ENCODE data around the gene UGT1A3.
"Not testable (repeated sequence)": the region's sequence is repeated elsewhere in the genome, so short reads cannot be mapped to it uniquely, and the experiment has no call there.

The UGT1A3 gene

GRCh38 chr2:233745073-233745755, 16.4 kb downstream of the UGT1A3 start:
- DNase-seq (ENCODE audit: low spot score) = no peak
- POLR2A ChIA-PET (ENCODE audit: low non-redundant PET) = no interaction called here
- CTCF ChIA-PET = no interaction called here
- TF ChIP-seq CTCF (conservative IDR thresholded peaks at IDR 0.05; ENCODE audit: low read depth) = no peak
- H3K27ac ChIP-seq = no peak overlapping the region

- CTCF ChIA-PET = interaction anchor here (0.6 kb wide), 1 partner anchor 266 kb away, joined by 5 read pairs; no protein-coding TSS in a partner anchor
- POLR2A ChIA-PET (ENCODE audit: low non-redundant PET); H3K27ac ChIP-seq: not testable (repeated sequence)
Measured at GRCh38 chr2:233745838-233746237, 17.0 kb downstream of the UGT1A3 start.

GRCh38 chr2:233746475-233747282, 17.8 kb downstream of the UGT1A3 start:
- DNase-seq (ENCODE audit: low spot score) = no peak
- H3K27ac ChIP-seq = no peak overlapping the region
- no peak for TF ChIP-seq CTCF (conservative IDR thresholded peaks at IDR 0.05; ENCODE audit: low read depth)
- ChIA-PET CTCF (interaction anchor here (0.6 kb wide), 1 partner anchor 265 kb away, joined by 5 read pairs; no protein-coding TSS in a partner anchor), POLR2A (ENCODE audit: low non-redundant PET) (no interaction called here)

More at GRCh38 chr2:233745838-233746237, 17.0 kb downstream of the UGT1A3 start:
- not testable (repeated sequence) for DNase-seq (ENCODE audit: low spot score)

GRCh38 chr2:233747283-233747544, 18.4 kb downstream of the UGT1A3 start:
- no peak overlapping the region for H3K27ac ChIP-seq
- TF ChIP-seq CTCF (conservative IDR thresholded peaks at IDR 0.05; ENCODE audit: low read depth) = no peak
- ChIA-PET CTCF (no interaction called here), POLR2A (ENCODE audit: low non-redundant PET) (no interaction called here)
- no peak for DNase-seq (ENCODE audit: low spot score)

GRCh38 chr2:233750689-233751088, 21.8 kb downstream of the UGT1A3 start:
- H3K27ac ChIP-seq; CTCF ChIA-PET; POLR2A ChIA-PET (ENCODE audit: low non-redundant PET); DNase-seq (ENCODE audit: low spot score): not testable (repeated sequence)

GRCh38 chr2:233751212-233752009, 22.6 kb downstream of the UGT1A3 start:
- H3K27ac ChIP-seq; CTCF ChIA-PET; DNase-seq (ENCODE audit: low spot score); POLR2A ChIA-PET (ENCODE audit: low non-redundant PET): not testable (repeated sequence)

DNA sequence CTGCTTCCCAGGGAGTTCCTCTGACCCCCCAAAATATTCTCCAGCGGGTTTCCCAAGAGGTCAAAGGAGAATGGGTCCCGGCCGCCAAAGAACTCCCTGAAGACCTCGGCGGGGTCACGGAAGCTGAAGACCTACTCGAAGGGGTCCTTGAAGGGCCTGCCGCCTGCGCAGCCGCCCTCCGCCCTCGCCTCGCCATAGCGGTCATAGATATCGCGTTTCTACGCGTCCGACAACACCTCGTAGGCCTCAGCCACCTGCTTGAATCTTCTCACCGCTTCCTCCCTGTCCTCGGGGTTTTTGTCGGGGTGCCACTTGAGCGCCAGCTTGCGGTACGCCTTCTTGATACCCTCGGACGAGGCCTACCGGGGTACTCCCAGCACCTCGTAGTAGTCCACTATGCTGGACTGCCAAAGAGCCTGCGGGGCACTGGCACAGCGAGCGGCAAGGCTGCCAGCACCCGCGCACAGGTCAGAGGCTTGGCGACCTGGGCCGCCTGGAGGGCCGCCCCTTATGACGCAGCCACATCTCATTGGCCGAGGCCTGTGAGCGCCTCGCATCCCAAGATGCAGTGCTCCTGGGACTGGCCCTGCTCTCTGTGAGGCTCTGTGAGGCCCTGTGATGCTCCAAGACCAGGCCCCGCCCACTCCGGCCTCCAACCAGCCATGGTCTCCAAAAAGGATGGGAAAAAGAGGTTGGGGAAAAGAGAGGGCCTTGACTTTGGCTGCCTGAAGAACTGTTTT, 26.2 kb downstream of the UGT1A3 start:
- POLR2A ChIA-PET (ENCODE audit: low non-redundant PET) = no interaction called here
- DNase-seq (ENCODE audit: low spot score) = no peak
- H3K27ac ChIP-seq = no peak overlapping the region
- CTCF ChIA-PET = no interaction called here
- no peak for TF ChIP-seq CTCF (conservative IDR thresholded peaks at IDR 0.05; ENCODE audit: low read depth)
